Glutamatergic neuron (in vitro differentiated cells): ENCODE measurements around the gene DCLK1. TPM values are rescaled to one million over a fixed set of nuclear protein-coding genes. Genes with fewer than 3 reads are reported as not detected.

Source experiments
- DNase-seq: peaks from one replicate; pipeline ENCODE4 v3.0.0; 2022
- H3K27ac Mint-ChIP-seq: one replicate; pipeline ENCODE4 v1.8.0; 2020; ENCODE audit warnings: mild to moderate bottlenecking, mixed read lengths, inconsistent platforms; ENCODE audit not compliant: unreplicated experiment
- H3K27me3 Mint-ChIP-seq: one replicate; pipeline ENCODE4 v1.8.0; 2020; ENCODE audit warnings: mild to moderate bottlenecking, moderate library complexity, mixed read lengths, inconsistent platforms; ENCODE audit not compliant: unreplicated experiment
- H3K36me3 Mint-ChIP-seq: one replicate; pipeline ENCODE4 v1.8.0; 2020; ENCODE audit warnings: mild to moderate bottlenecking, mixed read lengths, inconsistent platforms; ENCODE audit not compliant: unreplicated experiment
- H3K4me1 Mint-ChIP-seq: one replicate; pipeline ENCODE4 v1.8.0; 2020; ENCODE audit warnings: mild to moderate bottlenecking, low read depth, mixed read lengths, inconsistent platforms; ENCODE audit not compliant: unreplicated experiment
- H3K4me3 Mint-ChIP-seq: one replicate; pipeline ENCODE4 v1.8.0; 2020; ENCODE audit warnings: mild to moderate bottlenecking, mixed read lengths, inconsistent platforms; ENCODE audit not compliant: unreplicated experiment
- H3K9me3 Mint-ChIP-seq: one replicate; pipeline ENCODE4 v1.8.0; 2020; ENCODE audit warnings: mild to moderate bottlenecking, moderate library complexity, mixed read lengths, inconsistent platforms; ENCODE audit not compliant: unreplicated experiment
- CTCF ChIP-seq: fragments of 200-600 bp; sonication (generic); IDR thresholded peaks from one replicate; pipeline ENCODE4 v1.5.0; 2021; ENCODE audit not compliant: partially characterized antibody, unreplicated experiment
- total RNA-seq: library from RNA; stranded (reverse); fragmentation: NEBNext Ultra II Directional; extraction: Animal tissue kit (Norgen Biotek cat#: 25700); gene quantifications from one replicate; pipeline ENCODE4 v1.2.1, GENCODE V29; 2021; ENCODE audit not compliant: unreplicated experiment

DCLK1 gene
- total RNA-seq, 1 donor from 2014 or later: 63.9 TPM

- peaks cover 6% of the 10 kb centered on the region for H3K36me3 Mint-ChIP-seq
- H3K4me3 Mint-ChIP-seq: no peak overlapping the region
- no peak overlapping the region for H3K27ac Mint-ChIP-seq
- H3K9me3 Mint-ChIP-seq: peaks cover 3% of the 10 kb centered on the region
- no peak for DNase-seq
- peaks cover 4% of the 10 kb centered on the region for H3K27me3 Mint-ChIP-seq
- peaks cover 31% of the 10 kb centered on the region for H3K4me1 Mint-ChIP-seq
- no peak for TF ChIP-seq CTCF
These were observed 244.7 kb downstream of the DCLK1 start for GRCh38 chr13:35886332-35887114.

- Mint-ChIP-seq H3K27ac (no peak overlapping the region), H3K36me3 (peaks cover 6% of the 10 kb centered on the region), H3K9me3 (peaks cover 2% of the 10 kb centered on the region), H3K4me1 (peaks cover 21% of the 10 kb centered on the region), H3K27me3 (peaks cover 3% of the 10 kb centered on the region), H3K4me3 (no peak overlapping the region)
- DNase-seq: no peak
- no peak for TF ChIP-seq CTCF
These were observed 246.9 kb downstream of the DCLK1 start for GRCh38 chr13:35884211-35884760.

- Mint-ChIP-seq H3K27me3 (peaks cover 3% of the 10 kb centered on the region), H3K4me1 (peaks cover 15% of the 10 kb centered on the region), H3K27ac (no peak overlapping the region), H3K36me3 (peaks cover 6% of the 10 kb centered on the region), H3K4me3 (no peak overlapping the region), H3K9me3 (peaks cover 2% of the 10 kb centered on the region)
- TF ChIP-seq CTCF: no peak
- no peak for DNase-seq
These were observed 248.3 kb downstream of the DCLK1 start for GRCh38 chr13:35882722-35883497.

- H3K27ac Mint-ChIP-seq: no peak overlapping the region
- peaks cover 3% of the 10 kb centered on the region for H3K27me3 Mint-ChIP-seq
- H3K4me1 Mint-ChIP-seq: peaks cover 11% of the 10 kb centered on the region
- no peak for DNase-seq
- H3K36me3 Mint-ChIP-seq: peaks cover 6% of the 10 kb centered on the region
- H3K4me3 Mint-ChIP-seq: no peak overlapping the region
- TF ChIP-seq CTCF: no peak
- H3K9me3 Mint-ChIP-seq: no peaks in the 10 kb centered on the region
These were observed 249.8 kb downstream of the DCLK1 start for GRCh38 chr13:35881360-35881759.
